Mucosa of rectum (tissue), 2 donors: Measurements from ENCODE around the gene CD164.

Source experiments
- H3K27ac ChIP-seq, 2 donors: one replicate each; pipeline ENCODE4 v1.7.0; 2013; ENCODE audit warnings: inconsistent platforms in 2 of 2, low read depth in 2 of 2, low read length in 2 of 2
- H3K27me3 ChIP-seq, 2 donors: one replicate each; pipeline ENCODE4 v1.7.0; 2013; ENCODE audit warnings: low read length in 2 of 2; ENCODE audit not compliant: control insufficient read depth in 2 of 2, insufficient read depth in 2 of 2
- H3K36me3 ChIP-seq, 2 donors: one replicate each; pipeline ENCODE4 v1.7.0; 2013; ENCODE audit warnings: low read length in 2 of 2; ENCODE audit not compliant: control insufficient read depth in 2 of 2, insufficient read depth in 2 of 2
- H3K4me1 ChIP-seq, 2 donors: one replicate each; pipeline ENCODE4 v1.7.0; 2013; ENCODE audit warnings: low read length in 2 of 2, mild to moderate bottlenecking in 1 of 2; ENCODE audit not compliant: control insufficient read depth in 2 of 2, insufficient read depth in 2 of 2
- H3K4me3 ChIP-seq, 2 donors: one replicate each; pipeline ENCODE4 v1.7.0; 2013; ENCODE audit warnings: low read length in 2 of 2
- H3K9ac ChIP-seq, 2 donors: one replicate each; pipeline ENCODE4 v1.7.0; 2013; ENCODE audit warnings: low read length in 2 of 2, low read depth in 1 of 2, mild to moderate bottlenecking in 1 of 2
- H3K9me3 ChIP-seq, 2 donors: one replicate each; pipeline ENCODE4 v1.7.0; 2013; ENCODE audit warnings: low read length in 2 of 2; ENCODE audit not compliant: control insufficient read depth in 2 of 2
- donor health status: healthy.
- donor health status: Normal muscosa, but diverticular disease.

Gene CD164

GRCh38 chr6:109381747-109382575 lies at the start of gene CD164:
Gene CD164 (minus strand): TSS chr6:109382467. CDS start chr6:109382378, 89 bp downstream.
- Histone ChIP-seq H3K36me3 (peaks cover 14 to 19% of the 10 kb centered on the region in 2 donors), H3K27ac (peak within 1 kb of the TSS; percentile 100), H3K9me3 (no peaks in the 10 kb centered on the region), H3K4me1 (peaks cover 19 to 25% of the 10 kb centered on the region in 2 donors), H3K4me3 (peak within 1 kb of the TSS; percentile 85 to 98), H3K27me3 (no peaks in the 10 kb centered on the region), H3K9ac (peak within 1 kb of the TSS; percentile 100)

GRCh38 chr6:109429496-109429895 lies 47.2 kb upstream of the CD164 start:
- Histone ChIP-seq H3K27ac (no peak overlapping the region), H3K4me1 (peaks cover 0 to 5% of the 10 kb centered on the region in 2 donors), H3K4me3 (no peak overlapping the region), H3K36me3 (no peaks in the 10 kb centered on the region), H3K9me3 (no peaks in the 10 kb centered on the region), H3K27me3 (no peaks in the 10 kb centered on the region), H3K9ac (no peak overlapping the region)

GRCh38 chr6:109428889-109429477 lies 46.7 kb upstream of the CD164 start:
- no peaks in the 10 kb centered on the region for H3K9me3 ChIP-seq
- no peaks in the 10 kb centered on the region for H3K27me3 ChIP-seq
- H3K9ac ChIP-seq = no peak overlapping the region
- no peak overlapping the region for H3K27ac ChIP-seq
- peak overlapping the region; percentile 27 to 29 for H3K4me3 ChIP-seq
- no peaks in the 10 kb centered on the region for H3K36me3 ChIP-seq
- H3K4me1 ChIP-seq = peaks cover 0 to 5% of the 10 kb centered on the region in 2 donors

GRCh38 chr6:109424946-109425345 lies 42.7 kb upstream of the CD164 start:
- no peaks in the 10 kb centered on the region for H3K9me3 ChIP-seq
- no peak overlapping the region for H3K4me3 ChIP-seq
- H3K9ac ChIP-seq = no peak overlapping the region
- H3K4me1 ChIP-seq = peaks cover 0 to 5% of the 10 kb centered on the region in 2 donors
- no peaks in the 10 kb centered on the region for H3K36me3 ChIP-seq
- no peaks in the 10 kb centered on the region for H3K27me3 ChIP-seq
- no peak overlapping the region for H3K27ac ChIP-seq

- H3K9ac ChIP-seq = no peak overlapping the region
- no peaks in the 10 kb centered on the region for H3K4me1 ChIP-seq
- H3K4me3 ChIP-seq = no peak overlapping the region
- H3K9me3 ChIP-seq = no peaks in the 10 kb centered on the region
- no peak overlapping the region for H3K27ac ChIP-seq
- H3K36me3 ChIP-seq = no peaks in the 10 kb centered on the region
- no peaks in the 10 kb centered on the region for H3K27me3 ChIP-seq
Observed at GRCh38 chr6:109421184-109421583, 38.9 kb upstream of the CD164 start.

- H3K27me3 ChIP-seq = no peaks in the 10 kb centered on the region
- no peaks in the 10 kb centered on the region for H3K36me3 ChIP-seq
- H3K4me3 ChIP-seq = no peak overlapping the region
- no peak overlapping the region for H3K27ac ChIP-seq
- H3K9ac ChIP-seq = no peak overlapping the region
- no peaks in the 10 kb centered on the region for H3K4me1 ChIP-seq
- H3K9me3 ChIP-seq = no peaks in the 10 kb centered on the region
Observed at GRCh38 chr6:109420751-109421150, 38.5 kb upstream of the CD164 start.

GRCh38 chr6:109417646-109418045 lies 35.4 kb upstream of the CD164 start:
- Histone ChIP-seq H3K27me3 (no peaks in the 10 kb centered on the region), H3K4me3 (no peak overlapping the region), H3K4me1 (no peaks in the 10 kb centered on the region), H3K27ac (no peak overlapping the region), H3K9me3 (no peaks in the 10 kb centered on the region), H3K36me3 (no peaks in the 10 kb centered on the region), H3K9ac (no peak overlapping the region)

GRCh38 chr6:109411034-109411433 lies 28.8 kb upstream of the CD164 start:
- no peaks in the 10 kb centered on the region for H3K36me3 ChIP-seq
- H3K4me1 ChIP-seq = no peaks in the 10 kb centered on the region
- no peak overlapping the region for H3K27ac ChIP-seq
- no peaks in the 10 kb centered on the region for H3K9me3 ChIP-seq
- H3K27me3 ChIP-seq = no peaks in the 10 kb centered on the region
- H3K9ac ChIP-seq = no peak overlapping the region
- H3K4me3 ChIP-seq = no peak overlapping the region

- H3K36me3 ChIP-seq = no peaks in the 10 kb centered on the region
- H3K27ac ChIP-seq = no peak overlapping the region
- no peaks in the 10 kb centered on the region for H3K9me3 ChIP-seq
- no peaks in the 10 kb centered on the region for H3K27me3 ChIP-seq
- H3K9ac ChIP-seq = no peak overlapping the region
- H3K4me3 ChIP-seq = no peak overlapping the region
- no peaks in the 10 kb centered on the region for H3K4me1 ChIP-seq
Observed at GRCh38 chr6:109406196-109406595, 23.9 kb upstream of the CD164 start.

- Histone ChIP-seq H3K27me3 (no peaks in the 10 kb centered on the region), H3K27ac (no peak overlapping the region), H3K36me3 (no peaks in the 10 kb centered on the region), H3K9ac (no peak overlapping the region), H3K9me3 (no peaks in the 10 kb centered on the region), H3K4me1 (no peaks in the 10 kb centered on the region), H3K4me3 (no peak overlapping the region)
Observed at GRCh38 chr6:109397020-109397419, 14.8 kb upstream of the CD164 start.
